Measurements from ENCODE around the gene GAA. TPM values are rescaled to one million over a fixed set of nuclear protein-coding genes. Genes with fewer than 3 reads are reported as not detected.

The GAA gene
- total and polyA plus RNA-seq, 2 of the 8 experiments (the other 6 are each of a cell fraction or from before 2014, with no cell fraction given), result 14.8 to 30.0 TPM

DNA sequence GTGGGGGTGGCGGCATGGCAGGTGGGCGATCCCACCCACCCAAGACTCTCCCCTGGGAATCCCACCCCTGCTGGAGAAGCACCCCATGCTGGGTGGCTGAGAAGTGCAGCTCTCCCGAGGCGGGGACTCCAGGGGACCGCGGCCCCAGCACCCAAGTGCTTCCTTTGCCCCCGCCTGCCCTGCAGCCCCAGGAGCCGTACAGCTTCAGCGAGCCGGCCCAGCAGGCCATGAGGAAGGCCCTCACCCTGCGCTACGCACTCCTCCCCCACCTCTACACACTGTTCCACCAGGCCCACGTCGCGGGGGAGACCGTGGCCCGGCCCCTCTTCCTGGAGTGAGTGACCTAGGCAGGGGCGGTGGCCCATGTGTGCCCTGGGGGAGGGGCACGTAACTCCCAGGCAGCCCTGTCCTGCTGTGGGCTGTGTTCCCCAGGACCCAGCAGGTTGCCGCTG lies 11.7 kb downstream of the GAA start:
- H3K23ac ChIP-seq (ENCODE audit: insufficient read length), result no peak overlapping the region
- no peak overlapping the region for H3K14ac ChIP-seq (ENCODE audit: insufficient read length)
- H3K4ac ChIP-seq (replicated peaks; ENCODE audit: insufficient read length, low read depth, low read length), result no peak overlapping the region
- DNase-seq (ENCODE audit: low read depth in 1 of 2, low spot score in 2 of 2), result peak in 1 of 2 experiments; percentile 51
- H3K23me2 ChIP-seq (ENCODE audit: low read depth, low read length), result no peaks in the 10 kb centered on the region
- H3K4me2 ChIP-seq (ENCODE audit: insufficient read depth in 1 of 2, low read depth in 2 of 2, low read length in 2 of 2), result peak overlapping the region in 1 of 2 experiments; percentile 50; a peak in 2 of 4 replicates
- H2AFZ ChIP-seq (ENCODE audit: low read length), result no peak overlapping the region
- peak overlapping the region; percentile 60 for H3K18ac ChIP-seq (ENCODE audit: extremely low read depth, low read length)
- peak overlapping the region in 2 of 4 experiments; percentile 8 to 19; a peak in 1 of 7 replicates for H3K9ac ChIP-seq (replicated peaks in 1 of 4; ENCODE audit: extremely low read depth in 1 of 4, low read depth in 3 of 4, low read length in 3 of 4)
- H3K56ac ChIP-seq (replicated peaks; ENCODE audit: insufficient read length, low read depth, low read length), result peak overlapping the region; percentile 25
- no peaks in the 10 kb centered on the region for H3K27me3 ChIP-seq (replicated peaks in 1 of 4; ENCODE audit: control insufficient read depth in 3 of 4, extremely low read depth in 1 of 4, insufficient read depth in 3 of 4, low read length in 3 of 4)
- H3K27ac ChIP-seq (ENCODE audit: low read depth, low read length), result no peak overlapping the region
- 88% methylated on average over 14 of the region's 20 CpGs; no CpG with 5 or more reads in 1 of the 2 experiments for WGBS, 2 experiments (ENCODE audit: extremely low coverage in 1 of 2, insufficient coverage in 1 of 2, insufficient read length in 1 of 2, insufficient replicate concordance in 2 of 2, low coverage in 1 of 2, low lambda C conversion rate in 2 of 2, missing lambda C conversion rate in 1 of 2)
- peak overlapping the region; percentile 89; the same call in 1 of the 2 replicates for H4K8ac ChIP-seq (ENCODE audit: extremely low read depth, insufficient read depth, low read length)
- no peaks in the 10 kb centered on the region for H3K36me3 ChIP-seq (ENCODE audit: control insufficient read depth in 2 of 4, insufficient read depth in 4 of 4, low read length in 3 of 4)
- H2BK120ac ChIP-seq (replicated peaks; ENCODE audit: low read depth, low read length), result no peak overlapping the region
- no peak overlapping the region for H2BK20ac ChIP-seq (ENCODE audit: low read length)
- peak overlapping the region; percentile 81; the same call in 1 of the 2 replicates for H2BK5ac ChIP-seq (ENCODE audit: low read depth, low read length)
- peak overlapping the region; percentile 89 for H4K91ac ChIP-seq (replicated peaks; ENCODE audit: insufficient read length, low read length)
- POLR2A ChIA-PET (ENCODE audit: partially characterized antibody), result interaction anchor here (1.0 to 3.6 kb wide), 8 partner anchors 8 to 119 kb away, joined by 4 to 20 read pairs (median 6); partner anchors contain the start of gene GAA
- no peak overlapping the region for H4K5ac ChIP-seq (ENCODE audit: insufficient read length, low read depth, low read length)
- TF ChIP-seq EGR1 (IDR thresholded peaks at IDR 0.05; ENCODE audit: borderline replicate concordance, low read depth, low read length) (0 out of 2 replicates have a peak, but pooled peaks have one; percentile 7), GABPA (IDR thresholded peaks at IDR 0.05; ENCODE audit: borderline replicate concordance, insufficient read depth, low read length) (0 out of 2 replicates have a peak, but pooled peaks have one; percentile 29), SIN3A (conservative IDR thresholded peaks at IDR 0.05 in 1 of 2, IDR thresholded peaks at IDR 0.05 in 1 of 2; ENCODE audit: low read depth in 1 of 2, low read length in 2 of 2) (no peak)
- TF ChIP-seq, protein P1, sequence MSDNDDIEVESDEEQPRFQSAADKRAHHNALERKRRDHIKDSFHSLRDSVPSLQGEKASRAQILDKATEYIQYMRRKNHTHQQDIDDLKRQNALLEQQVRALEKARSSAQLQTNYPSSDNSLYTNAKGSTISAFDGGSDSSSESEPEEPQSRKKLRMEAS (IDR thresholded peaks at IDR 0.05), result peak; percentile 42; the same call in 1 of the 2 replicates
- no peaks in the 10 kb centered on the region for H4K20me1 ChIP-seq (replicated peaks in 1 of 2; ENCODE audit: control insufficient read depth in 1 of 2, insufficient read depth in 2 of 2, low read length in 2 of 2)
- 0 out of 2 replicates have a peak, but pooled peaks cover 2% of the 10 kb centered on the region for H3K79me1 ChIP-seq (ENCODE audit: low read depth, low read length)
- no peak overlapping the region for H3K4me3 ChIP-seq (ENCODE audit: extremely low read depth in 1 of 4, insufficient read depth in 2 of 4, low read depth in 3 of 4, low read length in 4 of 4)
- H2BK12ac ChIP-seq (ENCODE audit: low read depth, low read length), result no peak overlapping the region
- H3K4me1 ChIP-seq (replicated peaks in 1 of 4; ENCODE audit: control insufficient read depth in 3 of 4, insufficient read depth in 4 of 4, low read length in 3 of 4), result peaks cover 0 to 11% (median 8%) of the 10 kb centered on the region in 4 experiments; a peak in 4 of 7 replicates
- no peaks in the 10 kb centered on the region for H3K79me2 ChIP-seq (ENCODE audit: control insufficient read depth in 1 of 2, insufficient read depth in 2 of 2, low read length in 2 of 2)
- no peak for FAIRE-seq
- H2BK15ac ChIP-seq (ENCODE audit: low read length), result no peak overlapping the region
- H3K9me3 ChIP-seq (ENCODE audit: insufficient read depth in 2 of 2, low read depth in 1 of 2, low read length in 1 of 2), result no peaks in the 10 kb centered on the region
- 0 out of 2 replicates have a peak overlapping the region, but pooled peaks have one; percentile 15 for H2AK5ac ChIP-seq (ENCODE audit: low read depth, low read length)
- CTCF ChIA-PET (ENCODE audit: partially characterized antibody), result interaction anchor here (0.7 to 2.5 kb wide), 8 partner anchors 8 to 82 kb away, joined by 3 to 11 read pairs (median 4); partner anchors contain the start of gene GAA
